Measurements from ENCODE around the gene PHF23.

- TF ChIP-seq GABPA (tag; conservative IDR thresholded peaks at IDR 0.05; ENCODE audit: low read depth) (no peak), CHD7 (IDR thresholded peaks at IDR 0.05; ENCODE audit: low read depth, low read length) (no peak), PYGO2 (tag; IDR thresholded peaks at IDR 0.05) (no peak), TAF15 (IDR thresholded peaks at IDR 0.05; ENCODE audit: low read depth, low read length) (no peak), RAD21 (CRISPR knock-in tag; conservative IDR thresholded peaks at IDR 0.05 in 1 of 2, IDR thresholded peaks at IDR 0.05 in 1 of 2) (no peak), TAF1 (IDR thresholded peaks at IDR 0.05; ENCODE audit: control insufficient read depth, extremely low read depth, insufficient read depth, low read length, severe bottlenecking) (no peak), NFYB (IDR thresholded peaks at IDR 0.05; ENCODE audit: extremely low read depth, insufficient read length) (no peak), REST (IDR thresholded peaks at IDR 0.05; ENCODE audit: borderline replicate concordance) (no peak), REST (CRISPR knock-in tag; IDR thresholded peaks at IDR 0.05; ENCODE audit: low read depth) (no peak), SMARCC2 (IDR thresholded peaks at IDR 0.05; ENCODE audit: low read depth) (no peak), IFI16 (CRISPR knock-in tag; IDR thresholded peaks at IDR 0.05) (no peak), DPF2 (IDR thresholded peaks at IDR 0.05) (no peak), ZNF77 (CRISPR knock-in tag; IDR thresholded peaks at IDR 0.05) (no peak)
These were observed 24.5 kb upstream of the PHF23 start for GRCh38 chr17:7263801-7264078.

Measured in K562 (cell line).